Measurements from ENCODE around the gene PRG3.

PRG3 gene

DNA sequence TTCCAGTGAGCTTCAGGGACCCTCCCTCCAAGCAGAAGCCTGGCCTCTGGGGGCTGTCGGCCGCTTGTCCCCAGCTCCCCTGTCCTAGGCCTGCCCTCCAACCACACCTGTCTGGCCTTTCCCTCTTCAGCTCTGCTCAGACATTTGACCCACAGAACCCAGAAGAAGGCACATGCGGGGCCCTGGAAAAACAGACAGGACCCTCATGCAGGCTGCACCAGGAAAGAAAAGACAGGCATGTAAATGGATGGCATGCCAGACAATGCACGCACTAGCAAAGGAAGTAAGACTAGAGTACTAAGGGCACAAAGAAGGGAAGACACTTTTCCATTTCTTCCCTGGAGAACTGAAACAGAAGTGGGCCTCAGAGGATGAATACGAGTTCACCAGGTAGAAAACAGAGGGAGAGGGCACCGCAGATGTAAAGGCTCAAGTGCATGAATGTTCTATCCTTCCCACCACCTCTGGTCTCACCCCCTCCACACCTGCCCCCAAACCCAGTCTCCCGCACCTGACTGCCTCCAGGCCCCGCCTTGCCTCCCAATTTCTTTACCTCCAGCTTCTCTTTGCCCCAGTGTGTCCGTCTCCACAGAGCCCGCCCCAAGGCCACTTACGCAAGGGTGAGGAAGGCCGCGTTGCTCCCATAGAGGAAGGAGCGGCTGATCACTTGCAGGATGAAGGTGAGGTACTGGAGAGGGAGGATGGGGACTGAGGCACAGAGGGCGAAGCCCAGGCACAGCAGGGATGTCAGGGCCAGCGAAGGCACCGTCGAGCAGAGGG is 28.6 kb upstream of the PRG3 start:
- DNase-seq (ENCODE audit: low read depth) = no peak
- no peak overlapping the region for H3K4me3 ChIP-seq (ENCODE audit: low read depth, low read length)

DNA sequence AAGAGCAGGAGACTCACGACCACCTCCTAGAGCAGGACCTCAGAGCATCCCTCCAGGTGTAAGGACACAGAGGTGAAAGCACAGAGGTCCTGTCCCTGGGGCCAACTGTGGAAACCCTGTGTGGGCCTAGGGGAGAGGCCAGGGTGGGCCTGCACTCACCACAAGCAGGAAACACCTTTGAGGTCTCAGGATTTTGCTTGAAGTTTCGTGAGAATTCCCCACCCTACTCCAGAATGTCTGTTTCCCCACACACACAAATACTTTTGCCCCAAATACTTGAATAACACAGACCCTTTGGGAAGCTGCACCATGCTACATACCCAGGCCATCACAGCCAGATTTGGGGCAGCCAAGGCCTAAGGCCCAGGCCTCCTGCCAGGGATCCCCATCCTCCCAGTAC is 27.8 kb upstream of the PRG3 start:
- H3K4me3 ChIP-seq (ENCODE audit: low read depth, low read length) = no peak overlapping the region
- DNase-seq (ENCODE audit: low read depth) = no peak
- TF ChIP-seq, protein P1, sequence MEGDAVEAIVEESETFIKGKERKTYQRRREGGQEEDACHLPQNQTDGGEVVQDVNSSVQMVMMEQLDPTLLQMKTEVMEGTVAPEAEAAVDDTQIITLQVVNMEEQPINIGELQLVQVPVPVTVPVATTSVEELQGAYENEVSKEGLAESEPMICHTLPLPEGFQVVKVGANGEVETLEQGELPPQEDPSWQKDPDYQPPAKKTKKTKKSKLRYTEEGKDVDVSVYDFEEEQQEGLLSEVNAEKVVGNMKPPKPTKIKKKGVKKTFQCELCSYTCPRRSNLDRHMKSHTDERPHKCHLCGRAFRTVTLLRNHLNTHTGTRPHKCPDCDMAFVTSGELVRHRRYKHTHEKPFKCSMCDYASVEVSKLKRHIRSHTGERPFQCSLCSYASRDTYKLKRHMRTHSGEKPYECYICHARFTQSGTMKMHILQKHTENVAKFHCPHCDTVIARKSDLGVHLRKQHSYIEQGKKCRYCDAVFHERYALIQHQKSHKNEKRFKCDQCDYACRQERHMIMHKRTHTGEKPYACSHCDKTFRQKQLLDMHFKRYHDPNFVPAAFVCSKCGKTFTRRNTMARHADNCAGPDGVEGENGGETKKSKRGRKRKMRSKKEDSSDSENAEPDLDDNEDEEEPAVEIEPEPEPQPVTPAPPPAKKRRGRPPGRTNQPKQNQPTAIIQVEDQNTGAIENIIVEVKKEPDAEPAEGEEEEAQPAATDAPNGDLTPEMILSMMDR (IDR thresholded peaks at IDR 0.05; ENCODE audit: low read depth, low read length, missing control alignments) = no peak

More for the DNA sequence above, 28.6 kb upstream of the PRG3 start:
- TF ChIP-seq, protein P1 (IDR thresholded peaks at IDR 0.05; ENCODE audit: low read depth, low read length, missing control alignments) = no peak

DNA sequence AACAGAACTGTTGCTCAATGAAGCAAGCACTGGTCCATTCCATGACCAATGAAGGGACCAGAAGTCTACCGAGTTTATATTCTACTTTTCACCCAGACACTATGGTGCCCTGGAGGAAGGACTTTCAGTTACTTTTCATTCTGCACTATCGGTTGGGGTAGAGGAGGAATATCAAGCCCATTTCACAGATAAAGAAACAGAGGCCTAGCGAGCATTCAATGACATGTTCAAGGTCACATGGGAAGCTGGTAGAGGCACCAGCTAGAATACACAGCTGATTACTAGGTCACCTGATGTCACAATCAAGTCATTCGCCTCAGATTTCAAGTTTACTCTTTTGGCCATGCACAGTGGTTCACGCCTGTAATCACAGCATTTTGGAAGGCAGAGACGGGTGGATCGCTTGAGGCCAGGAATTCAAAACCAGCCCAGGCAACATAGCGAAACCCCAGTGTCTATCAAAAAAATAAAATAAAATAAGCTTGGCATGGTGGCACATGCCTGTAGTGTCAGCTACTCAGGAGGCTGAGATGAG is 27.1 kb upstream of the PRG3 start:
- no peak for DNase-seq (ENCODE audit: low read depth)
- TF ChIP-seq, protein P1 (IDR thresholded peaks at IDR 0.05; ENCODE audit: low read depth, low read length, missing control alignments) = no peak

DNA sequence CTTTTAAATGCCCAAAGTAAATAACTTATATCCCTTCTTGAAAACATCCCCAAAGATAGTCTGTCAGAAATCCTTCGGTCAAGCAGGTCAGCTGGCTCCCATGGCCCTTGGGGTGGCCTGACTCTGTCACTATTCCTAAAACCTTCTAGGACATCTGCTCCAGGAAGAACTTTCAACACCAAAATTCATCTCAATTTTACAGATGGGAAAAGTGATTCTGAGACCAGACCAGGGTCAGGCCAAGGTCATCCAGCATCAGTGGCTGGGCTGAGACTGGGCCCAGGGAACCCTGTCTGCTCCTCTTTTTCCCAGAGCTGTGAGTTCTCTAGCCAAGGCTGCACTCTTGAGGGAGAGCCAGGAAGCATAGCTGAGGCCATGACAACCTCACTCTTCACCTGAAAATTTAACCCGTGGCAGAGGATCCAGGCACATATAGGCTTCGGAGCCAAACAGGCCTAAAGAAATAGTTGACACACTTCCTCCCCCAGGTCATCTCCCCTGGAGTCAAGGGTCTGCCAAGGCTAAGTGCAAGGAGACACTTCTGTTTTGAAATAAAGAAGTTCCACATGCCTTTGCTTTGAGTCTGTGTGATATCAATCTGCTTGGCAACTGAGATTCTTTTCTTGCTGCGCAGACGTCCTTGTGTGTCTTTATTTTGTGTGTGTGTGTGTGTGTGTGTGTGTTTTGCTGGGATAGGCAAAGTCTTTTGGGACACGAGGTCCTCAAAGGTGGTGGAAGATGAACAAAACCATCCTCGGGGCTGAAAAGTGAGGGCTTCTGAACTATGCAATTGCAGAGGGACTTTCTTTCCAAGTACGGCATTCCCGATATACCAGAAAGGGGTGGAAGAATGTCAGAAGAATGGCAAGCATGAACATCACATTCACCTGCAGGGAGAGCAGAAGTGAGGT is 26.3 kb upstream of the PRG3 start:
- DNase-seq (ENCODE audit: low read depth) = no peak
- no peak overlapping the region for H3K4me3 ChIP-seq (ENCODE audit: low read depth, low read length)
- TF ChIP-seq, protein P1 (IDR thresholded peaks at IDR 0.05; ENCODE audit: low read depth, low read length, missing control alignments) = no peak

More for the DNA sequence above, 27.1 kb upstream of the PRG3 start:
- no peak overlapping the region for H3K4me3 ChIP-seq (ENCODE audit: low read depth, low read length)

DNA sequence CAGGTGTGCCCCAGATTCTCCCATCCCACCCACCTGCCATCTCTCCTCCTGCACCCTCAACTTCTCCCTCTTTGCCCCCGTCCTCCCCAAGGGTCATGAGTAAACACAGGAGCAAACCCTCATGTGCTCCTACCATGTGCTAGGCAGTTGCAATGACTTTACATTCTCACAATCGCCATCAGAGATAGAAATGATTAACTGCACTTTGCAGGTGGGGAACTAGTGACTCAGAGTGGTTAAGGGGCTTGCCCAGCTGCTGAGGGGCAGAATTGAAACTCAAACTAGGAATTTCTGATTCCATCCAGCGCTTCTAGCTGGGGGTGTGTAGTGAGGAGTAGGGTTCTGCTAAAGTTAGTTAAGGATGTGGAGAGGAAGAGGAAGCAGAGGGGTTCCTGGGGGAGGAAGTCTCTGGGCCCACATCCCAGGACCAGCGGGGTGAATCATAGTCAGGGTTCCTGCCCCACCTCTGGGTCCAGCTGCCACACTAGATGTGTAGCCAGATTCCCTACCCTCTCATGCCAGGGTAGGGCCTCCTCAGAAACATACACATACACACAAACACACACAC is 25.5 kb upstream of the PRG3 start:
- no peak for DNase-seq (ENCODE audit: low read depth)
- no peak overlapping the region for H3K4me3 ChIP-seq (ENCODE audit: low read depth, low read length)
- TF ChIP-seq, protein P1 (IDR thresholded peaks at IDR 0.05; ENCODE audit: low read depth, low read length, missing control alignments) = no peak

DNA sequence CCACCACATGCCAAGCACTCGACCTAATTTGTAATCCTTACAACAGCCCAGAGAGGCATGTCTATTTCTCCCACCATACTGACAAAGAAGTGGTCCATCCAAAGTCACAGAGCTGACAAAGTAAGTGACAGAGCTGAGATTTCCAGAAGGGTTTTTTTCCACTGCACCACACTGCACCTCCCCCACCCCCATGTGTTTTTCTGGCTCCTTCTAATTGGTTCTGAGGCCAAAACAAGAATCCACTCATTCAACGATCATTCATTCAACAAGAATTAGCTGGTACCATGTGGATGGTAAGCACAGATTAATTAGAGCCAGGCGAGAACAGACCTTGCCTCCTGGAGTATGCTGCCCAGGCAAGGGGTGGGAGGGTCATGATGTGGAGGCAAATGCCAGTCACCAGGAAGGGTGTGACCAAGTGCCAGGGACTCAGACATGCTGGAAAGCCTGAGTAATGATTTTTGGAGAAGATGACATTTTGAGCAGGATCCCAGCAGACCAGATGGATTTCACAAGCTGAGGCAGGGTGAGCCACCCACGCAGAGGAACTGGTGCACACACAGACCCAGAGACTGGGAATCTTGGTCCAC is 24.4 kb upstream of the PRG3 start:
- DNase-seq (ENCODE audit: low read depth) = no peak
- H3K4me3 ChIP-seq (ENCODE audit: low read depth, low read length) = no peak overlapping the region
- TF ChIP-seq, protein P1 (IDR thresholded peaks at IDR 0.05; ENCODE audit: low read depth, low read length, missing control alignments) = no peak

Measured in GM12864 (cell line).